PFSK-1 (cell line): ENCODE results near the gene APOL5.

Source experiments
- FOXP2 ChIP-seq: optimal IDR thresholded peaks from 2 replicates; pipeline ENCODE3; 2011; ENCODE audit warnings: borderline replicate concordance, control low read depth, inconsistent platforms; ENCODE audit not compliant: insufficient read depth; ENCODE audit errors: extremely low read length, extremely low read depth
- POLR2AphosphoS5 ChIP-seq: IDR thresholded peaks from 2 replicates; pipeline ENCODE4 v1.6.1; 2012; ENCODE audit warnings: low read depth, mild to moderate bottlenecking, control low read depth, low read length, moderate library complexity
- SIN3A ChIP-seq: IDR thresholded peaks from 2 replicates; pipeline ENCODE4 v1.6.1; 2012; ENCODE audit warnings: mild to moderate bottlenecking, low read length, moderate library complexity, borderline replicate concordance; ENCODE audit not compliant: insufficient read depth
- TAF1 ChIP-seq: IDR thresholded peaks from 2 replicates; pipeline ENCODE4 v1.6.1; 2012; ENCODE audit warnings: low read length, control low read depth, borderline replicate concordance; ENCODE audit not compliant: insufficient read depth
- TF ChIP-seq, protein P1 (sequence below), 2 experiments: IDR thresholded peaks; 2 replicates each; pipeline versions ENCODE4 v1.6.1 to v1.8.0; 2011 to 2012; ENCODE audit warnings: low read depth in 2 of 2, low read length in 2 of 2, control low read depth in 1 of 2, inconsistent platforms in 1 of 2, mild to moderate bottlenecking in 1 of 2, moderate library complexity in 1 of 2; ENCODE audit not compliant: insufficient read depth in 1 of 2

DNA sequence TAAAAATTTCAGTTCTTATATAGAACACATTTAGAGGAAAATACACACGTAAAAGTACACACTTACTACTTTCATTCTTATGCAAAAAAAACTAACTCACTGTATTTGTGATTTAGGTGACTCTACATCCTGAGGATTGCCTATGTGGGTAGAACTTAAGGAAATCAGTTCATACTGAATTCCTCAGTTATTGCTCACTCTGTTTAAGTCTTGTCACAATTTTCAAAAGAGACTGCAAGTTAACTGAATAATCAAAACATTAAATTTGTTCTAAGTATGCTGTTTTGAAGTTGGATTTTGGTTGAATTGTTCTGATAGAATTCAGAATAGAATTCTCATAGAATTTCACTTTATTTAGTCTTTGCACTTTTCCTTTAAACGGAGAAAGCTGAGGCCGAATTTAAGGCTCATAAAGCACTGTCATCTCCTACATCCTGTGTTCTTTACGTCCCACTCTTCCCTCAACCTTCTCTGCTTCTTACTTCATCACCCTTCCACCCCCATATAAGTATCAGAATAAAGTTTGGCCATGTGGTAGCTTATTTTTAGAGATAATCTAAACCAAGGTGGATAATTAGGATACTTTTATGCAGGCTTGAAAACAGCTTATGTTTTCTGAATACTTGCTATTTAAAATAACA lies 59.8 kb downstream of the APOL5 start:
- TF ChIP-seq POLR2AphosphoS5 = no peak
- TF ChIP-seq TAF1 = no peak
- no peak for TF ChIP-seq SIN3A
- TF ChIP-seq FOXP2 = no peak
- TF ChIP-seq, protein P1, sequence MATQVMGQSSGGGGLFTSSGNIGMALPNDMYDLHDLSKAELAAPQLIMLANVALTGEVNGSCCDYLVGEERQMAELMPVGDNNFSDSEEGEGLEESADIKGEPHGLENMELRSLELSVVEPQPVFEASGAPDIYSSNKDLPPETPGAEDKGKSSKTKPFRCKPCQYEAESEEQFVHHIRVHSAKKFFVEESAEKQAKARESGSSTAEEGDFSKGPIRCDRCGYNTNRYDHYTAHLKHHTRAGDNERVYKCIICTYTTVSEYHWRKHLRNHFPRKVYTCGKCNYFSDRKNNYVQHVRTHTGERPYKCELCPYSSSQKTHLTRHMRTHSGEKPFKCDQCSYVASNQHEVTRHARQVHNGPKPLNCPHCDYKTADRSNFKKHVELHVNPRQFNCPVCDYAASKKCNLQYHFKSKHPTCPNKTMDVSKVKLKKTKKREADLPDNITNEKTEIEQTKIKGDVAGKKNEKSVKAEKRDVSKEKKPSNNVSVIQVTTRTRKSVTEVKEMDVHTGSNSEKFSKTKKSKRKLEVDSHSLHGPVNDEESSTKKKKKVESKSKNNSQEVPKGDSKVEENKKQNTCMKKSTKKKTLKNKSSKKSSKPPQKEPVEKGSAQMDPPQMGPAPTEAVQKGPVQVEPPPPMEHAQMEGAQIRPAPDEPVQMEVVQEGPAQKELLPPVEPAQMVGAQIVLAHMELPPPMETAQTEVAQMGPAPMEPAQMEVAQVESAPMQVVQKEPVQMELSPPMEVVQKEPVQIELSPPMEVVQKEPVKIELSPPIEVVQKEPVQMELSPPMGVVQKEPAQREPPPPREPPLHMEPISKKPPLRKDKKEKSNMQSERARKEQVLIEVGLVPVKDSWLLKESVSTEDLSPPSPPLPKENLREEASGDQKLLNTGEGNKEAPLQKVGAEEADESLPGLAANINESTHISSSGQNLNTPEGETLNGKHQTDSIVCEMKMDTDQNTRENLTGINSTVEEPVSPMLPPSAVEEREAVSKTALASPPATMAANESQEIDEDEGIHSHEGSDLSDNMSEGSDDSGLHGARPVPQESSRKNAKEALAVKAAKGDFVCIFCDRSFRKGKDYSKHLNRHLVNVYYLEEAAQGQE (IDR thresholded peaks at IDR 0.05; ENCODE audit: insufficient read depth in 1 of 2, low read depth in 2 of 2, low read length in 2 of 2) = no peak
